ENCODE measurements around the gene KAZALD1.
"Not testable (repeated sequence)": the region's sequence is repeated elsewhere in the genome, so short reads cannot be mapped to it uniquely, and the experiment has no call there.

The KAZALD1 gene

DNA sequence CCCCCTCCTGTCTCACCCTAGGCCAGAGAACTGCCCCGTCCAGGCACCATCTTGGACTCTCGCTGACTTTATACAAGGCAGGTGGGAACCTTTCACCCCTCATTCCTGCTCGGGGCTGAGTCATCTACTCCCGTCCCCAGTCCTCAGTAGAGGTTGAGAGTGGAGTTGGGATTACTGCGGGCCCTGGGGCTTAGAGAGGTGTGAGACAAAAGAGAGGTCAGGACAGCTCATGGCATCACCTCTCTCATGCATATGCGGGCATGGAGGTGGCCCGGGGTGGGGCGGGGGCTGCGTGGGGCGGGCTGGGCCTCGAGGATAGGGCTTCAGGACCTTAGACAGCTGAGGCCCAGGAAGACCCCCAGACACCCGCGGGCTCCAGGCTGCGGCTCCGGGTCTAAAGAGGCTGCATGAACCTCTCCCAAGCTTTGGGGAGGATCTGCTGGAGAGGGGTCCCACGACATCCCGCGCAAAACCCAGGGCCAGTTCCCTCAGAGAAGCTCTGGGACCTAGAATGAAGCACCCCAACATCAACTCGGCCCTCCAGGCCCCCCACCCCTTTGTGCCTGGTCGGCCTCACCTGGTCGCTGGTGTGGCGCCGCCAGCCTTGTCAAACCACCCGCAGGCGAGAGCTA lies 31.2 kb upstream of the KAZALD1 start:
- no peak for DNase-seq

DNA sequence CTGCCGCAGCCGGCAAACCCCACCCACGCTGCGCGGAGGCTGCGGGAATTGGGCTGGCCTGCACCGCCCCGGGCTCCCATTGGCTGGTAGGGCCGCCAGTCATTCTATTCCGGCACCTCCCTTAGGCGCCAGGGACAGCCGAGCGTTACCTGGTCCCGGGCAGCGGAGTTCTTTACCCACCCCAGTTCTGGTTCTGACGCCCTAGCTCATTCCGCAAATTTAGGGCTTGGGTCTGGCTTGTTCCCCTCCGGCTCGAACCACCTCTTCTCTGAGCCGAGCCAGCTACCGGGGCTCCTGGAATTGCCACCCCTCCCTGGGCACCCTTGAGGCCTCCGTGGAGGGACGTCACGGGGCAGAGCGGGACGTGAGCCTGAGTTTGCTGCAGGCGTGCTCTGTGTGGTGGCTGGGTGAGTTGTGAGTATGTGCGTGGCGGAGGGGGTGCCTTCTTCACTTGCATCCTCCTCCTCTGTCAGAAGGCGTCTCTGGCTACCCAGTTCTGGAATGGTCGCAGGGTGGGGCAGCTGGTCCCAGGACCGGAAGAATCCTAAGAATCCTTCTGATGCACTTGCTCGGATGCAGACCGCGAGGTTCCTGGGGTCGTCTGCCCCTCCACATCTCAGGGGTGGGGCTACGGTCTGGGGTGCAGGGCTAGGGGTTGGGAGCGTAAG lies 30.5 kb upstream of the KAZALD1 start, which contains the start of the genes PDZD7 and SFXN3:
Gene PDZD7, minus strand, starts transcription at position 2 of the 668 bp plus-strand sequence. CDS start 910 bp downstream, outside the sequence.
Gene SFXN3, plus strand, starts transcription at position 107 of the 668 bp plus-strand sequence. CDS start 3,461 bp downstream, outside the sequence.
- DNase-seq = peak; percentile 98

DNA sequence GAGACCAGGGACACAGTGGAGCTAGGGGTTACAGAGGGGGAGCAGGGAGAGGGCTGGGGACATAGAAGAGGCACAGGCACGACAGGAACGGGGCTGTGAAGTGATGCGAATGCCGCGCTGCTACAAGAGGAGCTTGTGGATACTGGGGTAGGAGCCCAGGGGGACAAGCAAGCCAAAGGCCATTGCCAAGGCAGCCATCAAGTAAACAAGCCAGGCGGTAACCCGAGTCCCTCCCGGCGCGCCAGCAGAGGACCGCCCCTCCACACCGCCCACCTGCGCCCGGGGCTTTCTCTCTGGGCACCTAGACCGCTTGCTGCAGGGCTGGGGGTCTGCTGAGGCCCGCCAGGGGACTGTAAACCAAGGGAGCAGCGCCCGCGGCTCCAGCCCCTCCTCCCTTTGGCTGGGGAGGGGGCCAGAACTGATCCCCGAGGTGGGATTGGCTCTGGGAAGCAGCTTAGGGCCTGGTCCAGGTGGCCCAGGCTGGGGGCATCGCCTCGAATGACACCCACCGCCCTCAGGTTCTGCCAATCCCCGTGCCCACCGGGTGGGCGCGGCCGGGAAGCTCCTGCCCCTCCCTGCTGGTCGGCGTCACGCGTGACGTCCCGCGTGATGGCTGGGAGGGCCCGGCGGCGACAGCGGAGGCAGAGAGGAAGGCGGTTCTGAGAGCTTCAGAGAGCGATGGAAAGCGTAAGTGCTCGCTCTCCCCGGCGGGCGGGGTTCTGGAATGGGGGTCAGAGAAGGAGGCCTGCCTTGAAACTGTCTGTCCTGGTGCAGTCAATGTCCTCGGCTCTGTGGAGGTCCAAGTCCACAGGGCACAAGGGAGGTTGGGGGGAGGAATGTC lies 29.8 kb upstream of the KAZALD1 start:
- DNase-seq = peak; percentile 85

DNA sequence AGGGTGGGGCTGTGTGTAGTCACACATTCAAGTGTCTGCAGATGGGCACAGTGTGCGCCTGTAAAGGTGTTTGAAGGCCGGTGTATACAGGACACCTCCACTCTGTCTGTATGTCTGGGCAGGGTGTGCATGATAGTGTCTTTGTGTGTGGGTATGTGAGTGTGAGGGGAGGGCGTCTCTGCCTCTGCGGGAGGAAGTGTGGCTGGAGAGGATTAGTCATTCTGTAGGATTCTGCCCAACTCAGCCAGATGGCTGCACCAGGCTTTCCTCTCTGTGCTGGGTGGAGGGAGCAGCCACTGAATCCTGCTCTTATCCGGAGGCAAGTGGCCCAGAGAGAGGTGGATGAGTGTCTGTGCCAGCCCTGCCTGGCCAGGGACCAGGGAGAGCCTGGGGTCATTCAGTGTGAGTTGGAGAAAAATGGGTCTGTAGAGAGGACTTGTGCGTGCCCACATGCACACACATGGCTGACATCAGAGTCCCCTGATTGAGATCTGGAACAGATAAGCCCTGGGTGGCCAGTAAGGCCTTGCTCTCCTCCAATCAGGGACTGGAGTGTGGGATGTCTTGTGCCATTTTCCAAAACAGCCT lies 29.1 kb upstream of the KAZALD1 start:
- peak; percentile 74 for DNase-seq

DNA sequence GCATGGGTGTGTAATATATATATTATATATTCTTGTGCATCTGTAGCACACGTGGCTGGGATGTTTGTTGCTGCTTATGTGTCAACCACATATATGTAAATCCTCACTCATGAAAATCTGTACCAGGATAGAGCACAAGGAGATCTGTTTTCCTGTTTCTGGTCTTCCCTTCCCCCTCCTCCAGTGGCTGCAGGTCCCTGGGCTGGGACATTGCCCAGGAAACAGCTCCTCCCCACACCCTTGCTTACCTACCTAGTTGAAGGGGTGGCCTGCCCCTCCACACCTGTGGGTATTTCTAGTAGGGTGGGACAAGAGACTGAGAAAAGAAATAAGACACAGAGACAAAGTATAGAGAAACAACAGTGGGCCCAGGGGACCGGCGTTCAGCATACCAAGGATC lies 28.5 kb upstream of the KAZALD1 start:
- no peak for DNase-seq

DNA sequence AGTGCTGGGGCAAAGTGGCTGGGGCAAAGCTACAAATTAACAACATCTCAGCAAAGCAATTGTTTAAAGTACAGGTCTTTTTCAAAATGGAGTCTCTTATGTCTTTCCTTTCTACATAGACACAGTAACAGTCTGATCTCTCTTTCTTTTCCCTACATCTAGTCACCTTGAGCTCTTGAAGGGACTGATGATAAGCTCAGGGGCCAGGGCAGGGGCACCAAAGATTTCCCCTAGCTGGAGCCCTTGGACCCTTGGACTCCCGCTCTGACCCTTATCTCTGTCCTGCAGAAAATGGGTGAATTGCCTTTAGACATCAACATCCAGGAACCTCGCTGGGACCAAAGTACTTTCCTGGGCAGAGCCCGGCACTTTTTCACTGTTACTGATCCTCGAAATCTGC lies 27.4 kb upstream of the KAZALD1 start:
- not testable (repeated sequence) for DNase-seq

DNA sequence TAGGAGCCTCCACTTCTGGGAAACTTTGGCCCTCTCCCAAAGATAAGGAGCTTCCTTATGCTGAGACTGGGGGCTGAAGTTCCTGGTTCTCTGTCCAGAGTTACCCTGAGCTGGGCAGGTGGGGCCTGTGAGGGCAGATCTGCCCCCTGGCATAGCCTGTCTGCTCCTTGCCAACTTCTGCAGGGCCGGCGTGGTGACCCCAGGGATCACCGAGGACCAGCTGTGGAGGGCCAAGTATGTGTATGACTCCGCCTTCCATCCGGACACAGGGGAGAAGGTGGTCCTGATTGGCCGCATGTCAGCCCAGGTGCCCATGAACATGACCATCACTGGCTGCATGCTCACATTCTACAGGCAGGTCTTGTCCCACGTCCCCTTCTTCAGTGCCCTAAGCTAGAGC lies 26.5 kb upstream of the KAZALD1 start:
- DNase-seq = no peak

DNA sequence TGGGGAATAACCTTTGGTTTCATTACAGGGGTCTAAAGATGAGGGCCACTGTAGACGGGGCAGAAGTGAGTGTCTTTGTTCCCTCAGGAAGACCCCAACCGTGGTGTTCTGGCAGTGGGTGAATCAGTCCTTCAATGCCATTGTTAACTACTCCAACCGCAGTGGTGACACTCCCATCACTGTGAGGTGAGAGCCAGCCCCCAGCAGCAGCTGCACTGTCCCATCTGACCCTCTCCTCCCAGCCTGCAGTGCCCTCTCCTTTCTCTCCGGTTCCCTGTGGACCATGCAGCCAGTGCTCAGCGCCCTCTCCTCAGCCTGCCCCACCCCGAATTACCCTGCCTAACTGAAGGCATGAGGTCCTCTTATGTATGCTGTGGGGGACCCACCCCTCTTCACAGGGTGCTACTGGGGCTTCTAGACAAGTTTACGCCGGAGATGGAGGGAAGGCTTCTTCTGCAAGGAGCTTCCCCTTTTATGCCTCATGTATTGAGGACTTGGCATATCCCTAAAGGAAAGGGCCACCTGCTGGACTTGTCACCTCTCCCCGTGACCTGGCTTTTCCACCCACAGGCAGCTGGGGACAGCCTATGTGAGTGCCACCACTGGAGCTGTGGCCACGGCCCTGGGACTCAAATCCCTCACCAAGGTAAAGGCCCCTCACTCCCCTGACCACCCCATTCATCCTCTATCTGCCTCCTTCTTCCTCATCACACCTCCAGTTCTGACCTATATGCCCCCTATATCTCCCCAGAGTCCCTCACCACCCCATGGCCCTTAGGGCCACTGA lies 25.7 kb upstream of the KAZALD1 start:
- no peak for DNase-seq

DNA sequence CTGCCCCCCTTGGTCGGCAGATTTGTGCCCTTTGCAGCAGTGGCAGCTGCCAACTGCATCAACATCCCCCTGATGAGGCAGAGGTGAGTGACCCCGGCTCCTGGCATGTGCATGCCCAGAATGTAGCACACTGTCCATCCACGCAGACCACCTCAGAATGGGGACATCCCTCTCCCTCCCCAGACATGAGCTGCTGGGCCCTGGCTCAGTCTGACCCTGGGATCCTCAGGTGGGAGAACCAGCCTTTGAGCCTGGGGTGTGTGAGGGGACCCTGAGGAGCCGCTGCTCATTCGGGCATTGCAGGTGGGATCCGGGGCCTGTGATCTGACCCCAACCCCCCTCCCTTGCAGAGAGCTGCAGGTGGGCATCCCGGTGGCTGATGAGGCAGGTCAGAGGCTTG lies 25.1 kb upstream of the KAZALD1 start:
- DNase-seq = no peak

DNA sequence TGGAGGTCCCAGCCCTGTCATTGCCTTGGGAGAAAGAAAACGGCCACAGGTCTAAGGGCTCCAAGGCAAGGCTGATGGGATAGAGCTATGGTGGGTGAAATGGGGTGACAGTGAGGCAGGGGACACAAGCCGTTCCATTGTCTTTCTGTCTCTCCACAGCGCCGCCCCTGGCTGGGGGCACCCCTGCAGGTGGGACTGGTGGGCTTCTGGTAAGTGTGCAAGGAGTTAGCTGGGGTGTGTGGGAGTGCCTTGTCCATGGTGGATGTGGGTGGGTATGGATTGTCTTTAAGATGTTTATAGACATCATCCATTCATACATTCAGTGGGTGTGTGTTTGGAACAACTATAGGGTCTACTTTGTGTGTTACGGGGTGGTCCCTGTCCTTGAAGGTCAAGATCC lies 23.3 kb upstream of the KAZALD1 start:
- no peak for DNase-seq

DNA sequence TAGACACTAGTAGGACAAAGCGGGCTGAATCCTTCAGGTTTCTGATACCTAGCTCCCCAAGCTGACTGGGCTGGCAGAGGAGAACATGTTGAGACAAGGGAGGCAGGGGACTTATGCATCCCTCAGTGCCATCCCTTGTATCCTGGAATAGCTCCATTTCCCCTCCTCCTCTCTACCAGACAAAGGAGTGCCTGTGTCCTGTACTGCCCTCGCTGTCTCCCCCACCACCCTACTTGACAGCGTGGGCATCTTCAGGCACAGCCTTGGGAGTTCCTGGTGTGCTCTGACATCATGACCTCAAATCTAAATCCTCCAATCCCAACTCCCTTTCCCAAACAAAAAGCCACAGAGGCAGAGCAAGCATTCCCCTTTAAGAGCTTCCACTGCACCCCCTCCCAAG lies 21.7 kb upstream of the KAZALD1 start:
- DNase-seq = no peak

DNA sequence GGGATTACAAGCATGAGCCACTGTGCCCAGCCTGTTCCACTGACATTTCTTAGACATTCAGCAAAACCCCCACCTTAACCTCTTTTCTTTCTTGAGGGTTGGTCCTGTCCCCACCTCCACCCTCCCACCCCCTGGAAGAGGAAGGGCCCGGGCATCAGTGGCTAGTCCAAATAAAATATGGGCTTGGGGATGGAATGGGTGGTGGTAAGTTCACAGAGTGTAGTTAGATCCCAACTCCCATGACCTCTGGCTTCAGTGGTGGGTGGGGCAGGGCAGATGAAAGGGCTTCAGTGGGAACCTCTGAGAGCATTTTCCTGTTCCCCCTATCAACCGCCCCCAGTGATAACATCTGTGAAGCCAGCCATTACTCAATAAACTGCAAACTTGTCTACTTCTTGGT lies 20.9 kb upstream of the KAZALD1 start:
- DNase-seq = no peak

DNA sequence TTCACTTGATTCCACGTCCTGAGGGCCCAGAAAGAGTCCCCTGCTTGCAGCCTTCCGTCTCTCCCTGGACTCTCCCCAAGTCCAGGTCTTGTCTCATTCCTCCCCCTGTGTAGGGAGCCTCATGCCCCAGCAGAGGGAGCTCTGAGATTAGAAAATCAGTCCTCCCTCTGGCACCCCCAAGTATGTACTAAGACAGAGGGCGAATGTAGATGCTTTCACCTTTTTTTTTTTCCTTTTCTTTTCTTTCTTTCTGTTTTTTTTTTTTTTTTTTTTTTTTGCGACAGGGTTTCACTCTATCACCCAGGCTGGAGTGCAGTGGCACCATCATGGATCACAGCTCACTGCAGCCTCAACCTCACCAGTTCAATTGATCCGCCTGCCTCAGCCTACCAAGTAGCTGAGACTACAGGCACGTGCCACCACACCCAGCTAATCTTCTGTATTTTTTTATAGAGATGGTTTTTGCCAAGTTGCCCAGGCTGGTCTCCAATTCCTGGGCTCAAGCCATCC lies 20.5 kb upstream of the KAZALD1 start:
- DNase-seq = peak; percentile 81

DNA sequence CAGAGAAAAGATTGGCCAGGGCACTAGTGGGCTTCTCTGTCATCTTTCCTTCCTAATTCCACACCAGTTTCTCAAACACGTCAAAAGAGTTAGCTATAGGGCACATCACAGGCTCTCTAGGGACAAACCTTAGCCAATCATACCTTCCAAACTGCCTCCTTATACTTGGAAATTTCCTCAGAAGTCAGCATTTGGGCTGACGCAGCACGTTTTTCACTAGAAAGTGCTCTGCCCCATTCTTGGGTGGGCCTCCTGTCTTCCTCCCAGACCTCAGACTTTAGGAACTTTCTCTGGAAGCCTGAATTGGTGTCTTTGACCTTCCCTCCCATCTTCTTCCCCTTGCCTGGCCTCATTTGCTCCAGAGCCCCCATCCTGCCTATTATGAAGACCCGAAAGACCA lies 19.7 kb upstream of the KAZALD1 start:
- DNase-seq = no peak

DNA sequence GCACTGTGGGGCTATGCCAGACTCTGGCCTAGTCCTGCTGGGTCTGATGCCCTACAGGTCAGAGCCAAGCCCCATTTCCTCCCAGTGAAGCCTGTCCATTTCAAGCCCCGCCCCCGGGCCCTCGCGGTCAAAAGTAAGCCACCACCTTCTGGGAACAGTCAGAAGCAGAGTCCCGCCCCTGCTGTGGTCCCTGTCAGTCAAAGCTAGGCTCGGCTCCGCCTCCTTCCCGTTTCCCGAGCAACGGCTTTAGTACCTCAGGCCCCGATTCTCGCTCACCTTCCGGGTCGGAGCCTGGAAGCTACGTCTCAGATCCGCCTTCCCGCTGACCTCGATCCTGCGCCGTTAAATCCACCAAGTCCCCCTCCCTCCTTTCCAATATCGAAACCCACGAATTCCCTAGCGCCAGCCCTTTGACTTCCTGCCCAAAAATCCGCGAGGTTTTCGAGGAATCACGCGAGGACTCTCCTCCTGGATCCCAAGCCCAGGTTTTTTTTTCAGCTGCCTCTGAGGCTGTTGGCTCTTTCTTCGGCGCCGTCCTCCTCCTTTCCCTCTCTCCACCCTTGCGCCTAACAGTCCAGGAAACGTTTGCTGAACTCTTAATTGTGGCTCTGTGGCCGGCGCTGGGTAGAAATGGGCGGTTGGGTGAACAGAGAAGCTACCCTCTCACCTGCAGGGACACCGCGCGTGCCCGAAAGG lies 19.0 kb upstream of the KAZALD1 start:
- peak; percentile 93 for DNase-seq

DNA sequence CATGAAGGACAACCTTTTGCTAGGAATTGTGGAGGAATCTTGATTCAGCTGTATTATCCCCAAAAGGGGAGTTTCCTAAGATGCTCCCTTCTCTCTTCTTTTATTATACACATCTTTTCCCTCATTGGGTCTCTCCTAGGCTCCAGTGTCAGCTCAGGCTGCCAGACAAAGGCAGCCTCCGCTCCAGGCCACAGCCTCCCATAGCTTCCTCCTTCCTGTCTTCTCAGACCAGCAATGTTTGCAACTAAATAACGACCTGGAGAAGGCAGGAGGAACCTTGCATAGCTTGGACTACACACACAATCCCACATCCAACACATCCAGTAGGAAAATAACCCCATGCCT lies 18.5 kb upstream of the KAZALD1 start:
- DNase-seq = no peak

DNA sequence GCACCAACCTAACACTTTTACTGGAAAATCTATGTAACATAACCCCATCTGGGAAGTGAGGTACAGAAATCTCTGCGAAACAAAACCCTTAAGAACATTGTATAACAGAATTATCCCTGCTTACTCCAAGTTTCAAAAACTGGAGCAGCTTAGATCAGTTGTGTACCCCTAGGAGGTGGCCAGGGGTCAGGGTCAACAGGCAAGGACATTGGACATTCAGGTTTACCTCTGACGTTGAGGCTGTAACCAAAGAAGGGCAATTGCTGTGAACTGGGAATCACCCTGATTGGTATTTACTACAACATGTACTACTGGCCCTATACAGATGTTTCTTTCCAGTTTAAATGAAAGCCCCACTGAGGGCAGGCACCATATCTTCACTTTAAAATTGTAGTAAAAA lies 17.7 kb upstream of the KAZALD1 start:
- DNase-seq = no peak

DNA sequence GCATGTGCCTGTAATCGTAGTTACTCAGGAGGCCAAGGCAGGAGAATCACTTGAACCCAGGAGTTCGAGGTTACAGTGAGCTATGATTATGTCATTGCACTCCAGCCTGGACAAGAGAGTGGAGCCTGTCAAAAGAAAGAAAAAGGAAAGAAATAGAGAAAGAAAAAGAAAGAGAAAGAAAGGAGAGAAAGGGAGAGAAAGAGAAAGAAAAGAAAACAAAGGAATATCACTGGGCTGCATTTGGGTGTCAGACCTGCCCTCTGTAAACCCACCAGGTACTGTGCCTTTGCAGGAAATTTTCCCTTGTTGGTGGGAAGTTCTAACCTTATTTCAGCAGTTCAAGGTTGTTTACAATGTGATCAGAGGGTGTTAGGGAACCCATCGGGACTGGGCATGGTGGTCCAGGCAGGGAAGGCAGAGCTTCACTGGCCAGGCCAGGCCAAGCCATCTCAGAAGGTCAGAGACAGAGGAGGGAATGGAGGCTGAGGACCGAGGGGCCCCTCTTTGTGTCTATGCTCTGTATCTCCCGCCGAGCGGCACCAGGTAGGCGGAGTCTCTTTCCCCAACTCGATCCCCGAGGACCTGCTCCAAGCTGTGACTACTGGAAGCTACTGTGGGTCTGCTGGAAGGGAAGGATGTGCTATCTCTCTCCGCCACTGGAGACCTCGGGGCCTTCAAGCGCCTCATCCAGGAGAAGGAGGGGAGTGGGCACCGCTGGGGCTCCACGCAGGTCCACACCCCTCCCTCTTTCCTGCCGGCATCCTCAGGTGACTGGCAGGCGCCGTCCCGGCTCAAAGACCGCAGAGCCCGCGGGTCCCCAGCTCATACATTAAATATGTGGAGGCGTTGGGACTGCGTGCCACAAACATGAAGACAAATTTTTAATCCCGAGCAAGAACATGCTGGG lies 15.2 kb upstream of the KAZALD1 start:
- DNase-seq = no peak

DNA sequence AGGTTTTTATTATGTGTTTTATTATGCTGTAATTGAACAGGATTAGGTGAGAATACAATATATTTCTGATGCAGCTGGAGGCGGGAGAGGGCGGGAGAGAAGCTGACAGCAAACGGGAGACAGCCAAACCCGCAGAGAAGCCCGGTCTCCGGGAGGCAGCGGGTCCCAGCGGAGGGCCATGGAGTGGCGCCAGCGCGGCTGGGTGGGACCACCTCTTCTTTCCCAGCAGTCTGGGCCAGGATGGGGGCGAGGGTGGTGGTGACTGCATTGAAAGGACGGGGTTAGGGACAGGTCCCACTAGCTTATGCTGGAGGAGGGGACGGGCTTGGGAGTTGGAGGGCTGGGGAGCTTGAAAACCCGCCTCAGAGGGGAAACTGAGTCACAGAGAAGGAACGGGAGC lies 14.5 kb upstream of the KAZALD1 start:
- DNase-seq = no peak
